NOMO-1 (cell line): ENCODE data around the gene ZNF638.
"Not testable (repeated sequence)": the region's sequence is repeated elsewhere in the genome, so short reads cannot be mapped to it uniquely, and the experiment has no call there.

Source experiments
- DNase-seq, 2 experiments: peaks; one replicate each; lab custom pipeline; 2025; ENCODE audit not compliant: unreplicated experiment in 2 of 2; lab: John Stamatoyannopoulos, UW

ZNF638 gene

GRCh38 chr2:71331331-71331580 is 326 bp upstream of the ZNF638 start:
- not testable (repeated sequence) for DNase-seq

DNA sequence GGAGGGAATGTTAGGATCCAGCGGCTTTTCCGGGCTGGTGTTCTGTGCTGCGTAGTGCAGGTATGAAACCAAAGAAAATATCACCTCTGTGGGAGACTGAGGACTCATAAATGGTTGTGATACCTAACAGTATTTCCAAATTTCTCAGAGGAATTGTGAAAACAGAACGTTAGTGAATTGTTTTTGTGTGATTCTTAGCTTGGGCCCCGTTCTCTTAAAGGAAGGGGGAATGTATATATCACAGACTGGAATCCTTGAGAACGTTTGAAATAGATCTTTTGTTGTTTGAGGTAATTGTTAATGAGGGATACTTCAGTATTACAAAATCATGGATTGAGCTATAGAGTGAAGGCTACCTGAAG is 834 bp downstream of the ZNF638 start:
- DNase-seq: peak in 1 of 2 experiments; percentile 49

- no peak for DNase-seq
These were observed 2.0 kb downstream of the ZNF638 start for GRCh38 chr2:71333619-71334018.

GRCh38 chr2:71336384-71336783 is 4.8 kb downstream of the ZNF638 start:
- DNase-seq: no peak

DNA sequence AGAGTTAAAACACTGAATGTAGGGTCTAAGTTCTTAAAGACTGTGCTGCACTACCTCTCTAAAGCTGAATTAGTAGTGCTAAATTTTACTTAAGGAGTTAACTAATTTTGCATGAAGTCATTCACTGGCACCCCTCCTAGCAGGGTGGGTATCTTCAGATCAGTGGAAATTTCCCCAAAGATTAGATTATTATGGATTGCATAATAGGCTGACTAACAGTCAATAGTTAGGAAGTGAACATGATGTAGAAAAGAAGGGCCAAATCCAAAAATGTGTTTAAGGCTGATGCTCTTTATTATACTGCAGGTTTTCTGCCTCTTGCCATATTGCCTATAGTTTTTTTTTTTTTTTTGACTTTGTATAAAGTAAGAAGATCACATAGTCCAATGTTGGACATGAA is 5.2 kb downstream of the ZNF638 start:
- DNase-seq: peak; percentile 4 to 8

GRCh38 chr2:71337776-71338175 is 6.2 kb downstream of the ZNF638 start:
- DNase-seq: no peak

DNA sequence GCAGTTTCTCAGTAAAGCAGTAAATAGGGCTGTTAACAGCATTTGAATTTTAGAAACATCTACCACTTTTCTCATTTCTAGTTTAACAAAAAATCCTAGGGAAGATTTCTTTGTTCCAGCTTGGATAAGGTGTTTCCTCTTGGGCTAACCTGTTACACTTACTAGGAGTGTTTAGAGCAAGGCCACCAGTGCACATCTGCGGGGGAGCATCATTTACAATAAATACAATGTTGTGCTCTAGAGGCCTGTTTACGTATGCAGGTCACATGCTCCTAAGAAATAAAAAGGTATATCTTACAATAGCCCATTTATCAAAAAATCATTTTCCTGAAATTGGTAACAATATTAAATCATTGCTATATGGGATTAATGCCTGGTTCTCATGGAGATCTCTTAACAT is 8.1 kb downstream of the ZNF638 start:
- no peak for DNase-seq

DNA sequence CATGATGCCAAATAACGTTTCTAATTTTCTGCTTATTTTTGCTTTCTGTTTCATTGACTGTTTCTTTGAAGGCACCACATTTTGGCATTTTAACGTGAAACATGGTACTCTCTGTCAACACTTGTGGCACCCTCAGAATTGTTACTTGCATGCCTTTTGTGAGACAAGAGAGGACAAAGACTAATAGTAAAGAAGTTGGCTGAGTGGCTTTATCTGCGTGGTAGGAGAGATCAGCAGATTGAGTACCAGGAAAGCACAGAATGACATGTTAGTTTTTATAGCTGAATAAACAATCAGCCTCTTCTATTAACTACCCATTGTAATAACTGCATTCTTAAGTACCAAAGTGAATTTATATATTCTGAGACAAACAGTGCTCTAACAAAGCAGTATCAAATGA is 8.6 kb downstream of the ZNF638 start:
- no peak for DNase-seq

GRCh38 chr2:71341645-71342044 is 10.1 kb downstream of the ZNF638 start:
- no peak for DNase-seq

GRCh38 chr2:71346065-71346464 is 14.5 kb downstream of the ZNF638 start:
- DNase-seq: no peak

DNA sequence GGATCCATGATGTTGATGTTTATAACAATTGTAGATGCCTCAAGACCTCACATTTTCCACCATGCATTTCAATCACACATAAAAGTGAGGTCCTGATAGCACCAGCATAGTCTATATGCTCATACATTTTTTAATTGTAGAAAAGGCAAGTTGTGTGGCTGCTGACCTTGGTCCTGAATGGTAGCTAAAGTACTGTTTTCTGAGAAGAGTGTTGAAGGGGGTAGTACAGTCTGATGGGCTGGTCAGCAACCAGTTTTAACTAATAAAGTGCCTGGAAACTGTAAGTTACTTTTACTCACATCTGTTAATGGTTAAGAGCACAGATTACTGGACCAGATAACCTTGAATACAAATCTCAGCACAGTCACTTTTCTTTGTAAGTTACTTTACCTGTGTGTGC is 15.9 kb downstream of the ZNF638 start:
- peak in 1 of 2 experiments; percentile 10 for DNase-seq

GRCh38 chr2:71348302-71348701 is 16.7 kb downstream of the ZNF638 start:
- no peak for DNase-seq

- no peak for DNase-seq
These were observed 21.7 kb downstream of the ZNF638 start for GRCh38 chr2:71353248-71353647.

DNA sequence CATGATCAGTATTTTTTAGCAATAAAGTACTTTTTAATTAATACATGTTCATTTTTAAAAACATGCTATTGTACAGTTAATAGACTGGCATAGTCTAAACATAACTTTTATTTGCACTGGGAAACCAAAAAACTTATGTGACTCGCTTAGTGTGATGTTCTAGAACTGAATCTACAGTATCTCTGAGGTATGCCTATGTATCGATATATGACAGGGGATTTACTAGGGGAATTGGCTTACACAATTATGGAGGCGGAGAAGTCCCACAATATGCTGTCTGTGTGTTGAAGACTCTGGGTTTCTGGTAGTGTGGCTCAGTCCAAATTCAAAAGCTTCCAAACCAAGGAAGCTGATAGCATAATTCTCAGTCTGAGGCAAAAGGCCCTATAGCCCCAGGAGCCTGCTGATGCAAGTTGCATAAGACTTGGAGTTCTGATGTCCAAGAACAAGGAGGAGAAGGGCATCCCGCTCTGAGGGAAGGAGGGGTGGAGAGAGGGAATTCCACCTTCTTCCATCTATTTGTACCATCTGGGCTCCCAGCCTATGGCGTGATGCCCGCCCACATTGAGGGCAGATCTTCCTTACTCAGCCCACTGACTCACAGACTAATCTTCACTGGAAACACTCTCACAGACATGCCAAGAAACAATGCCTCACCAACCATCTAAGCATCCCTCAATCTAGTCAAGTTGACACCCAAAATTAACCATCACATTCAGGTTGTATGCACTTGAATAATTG is 27.5 kb downstream of the ZNF638 start:
- DNase-seq: no peak

DNA sequence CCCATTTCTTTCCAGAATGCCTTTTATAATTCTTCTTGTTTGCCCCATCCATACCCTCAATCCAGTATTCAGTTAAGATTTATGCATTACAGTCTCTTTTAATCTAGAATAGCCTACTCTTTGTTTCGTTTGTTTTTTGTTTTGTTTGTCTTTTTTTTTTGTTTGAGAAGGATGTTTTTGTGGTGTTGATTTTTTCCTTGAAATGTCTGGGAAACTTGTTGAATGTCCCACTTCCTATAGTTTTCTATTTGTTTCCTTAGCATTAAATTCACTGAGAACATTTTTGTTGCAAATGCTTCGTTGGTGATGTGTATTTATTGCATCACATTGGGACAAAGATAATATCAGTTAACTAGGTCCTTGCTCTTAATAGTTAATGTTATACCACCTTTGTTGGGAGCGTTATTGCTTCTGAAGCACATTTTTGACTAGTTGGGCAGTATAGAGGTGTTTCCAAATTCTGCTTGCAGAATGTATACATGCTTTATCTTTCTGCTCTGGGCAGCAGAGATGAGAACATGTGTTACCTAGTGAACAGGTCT is 28.9 kb downstream of the ZNF638 start:
- DNase-seq: no peak

DNA sequence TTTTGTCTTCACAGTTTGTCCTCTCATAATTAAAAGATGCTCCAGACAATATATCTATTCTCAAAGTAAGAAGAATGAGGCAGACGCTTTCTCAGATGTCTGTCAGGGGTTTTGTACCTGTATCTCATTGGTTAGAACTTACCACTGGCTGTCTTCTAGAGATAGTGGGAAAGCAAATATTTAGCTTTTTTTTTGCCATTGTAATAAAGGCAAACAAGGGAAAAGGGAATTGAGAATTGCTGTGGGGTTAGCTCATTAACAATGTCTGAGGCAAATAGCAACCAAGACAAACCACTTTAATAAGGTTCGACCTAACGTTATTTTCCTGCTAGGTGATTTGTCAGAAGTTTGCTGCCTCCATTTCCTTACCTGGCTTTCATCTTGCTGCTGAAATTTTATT is 30.0 kb downstream of the ZNF638 start:
- no peak for DNase-seq

- DNase-seq: no peak
These were observed 30.9 kb downstream of the ZNF638 start for GRCh38 chr2:71362447-71362846.

- no peak for DNase-seq
These were observed 38.4 kb downstream of the ZNF638 start for GRCh38 chr2:71370015-71370414.

GRCh38 chr2:71372042-71372441 is 40.5 kb downstream of the ZNF638 start:
- DNase-seq: no peak

DNA sequence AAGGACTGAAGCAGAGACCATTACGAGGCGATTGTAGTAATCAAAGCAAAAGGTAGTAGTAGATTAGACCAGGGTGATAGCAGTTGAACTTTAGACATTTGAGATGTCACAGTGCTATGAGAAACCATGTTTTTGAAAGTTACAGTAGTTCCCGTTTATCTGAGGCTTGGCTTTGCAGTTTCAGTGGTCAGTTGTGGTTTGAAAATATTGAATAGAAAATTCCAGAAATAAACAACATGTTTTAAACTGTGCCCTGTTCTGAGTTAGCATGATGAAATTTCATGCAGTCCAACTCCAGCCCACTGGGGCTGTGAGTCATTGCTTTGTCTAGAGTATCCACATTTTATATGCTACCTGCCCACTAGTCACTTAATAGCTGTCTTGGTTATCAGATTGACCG is 47.5 kb downstream of the ZNF638 start:
- no peak for DNase-seq

- no peak for DNase-seq
These were observed 49.1 kb downstream of the ZNF638 start for GRCh38 chr2:71380665-71381064.

GRCh38 chr2:71385012-71385411 is 53.4 kb downstream of the ZNF638 start:
- DNase-seq: no peak

GRCh38 chr2:71388214-71388613 is 56.6 kb downstream of the ZNF638 start:
- DNase-seq: no peak
